Smooth muscle cell (in vitro differentiated cells): ENCODE results near the gene WDR64. TPM values are rescaled to one million over a fixed set of nuclear protein-coding genes. Genes with fewer than 3 reads are reported as not detected.

Experiments
- DNase-seq: peaks from one replicate; lab custom pipeline; 2025; ENCODE audit not compliant: unreplicated experiment; lab: John Stamatoyannopoulos, UW
- H2AFZ ChIP-seq: fragments of 200-600 bp; sonication (generic); 2 replicates; pipeline ENCODE4 v1.6.0; 2016; ENCODE audit warnings: antibody characterized with exemption, low read depth, mild to moderate bottlenecking
- H3F3A ChIP-seq: fragments of 200-600 bp; sonication (generic); 2 replicates; pipeline ENCODE4 v1.6.0; 2017; ENCODE audit warnings: antibody characterized with exemption, low read depth
- H3K27ac ChIP-seq: fragments of 200-600 bp; sonication (generic); 2 replicates; pipeline ENCODE4 v1.5.1; 2016; ENCODE audit warnings: low read depth, mild to moderate bottlenecking
- H3K27me3 ChIP-seq: fragments of 200-600 bp; sonication (generic); 2 replicates; pipeline ENCODE4 v1.6.1; 2016; ENCODE audit warnings: low read depth, mild to moderate bottlenecking
- H3K36me3 ChIP-seq: fragments of 200-600 bp; sonication (generic); 2 replicates; pipeline ENCODE4 v1.5.1; 2016; ENCODE audit warnings: low read depth
- H3K4me1 ChIP-seq: fragments of 200-600 bp; sonication (generic); 2 replicates; pipeline ENCODE4 v1.5.1; 2016; ENCODE audit warnings: low read depth
- H3K4me2 ChIP-seq: fragments of 200-600 bp; sonication (generic); 2 replicates; pipeline ENCODE4 v1.6.0; 2016; ENCODE audit warnings: mild to moderate bottlenecking
- H3K4me3 ChIP-seq: fragments of 200-600 bp; sonication (generic); 2 replicates; pipeline ENCODE4 v1.5.1; 2016; ENCODE audit warnings: mild to moderate bottlenecking
- H3K79me2 ChIP-seq: fragments of 200-600 bp; sonication (generic); 2 replicates; pipeline ENCODE4 v1.6.0; 2016; ENCODE audit warnings: low read depth, mild to moderate bottlenecking
- H3K9ac ChIP-seq: fragments of 200-600 bp; sonication (generic); 2 replicates; pipeline ENCODE4 v1.6.0; 2016; ENCODE audit warnings: low read depth
- H3K9me3 ChIP-seq: fragments of 200-600 bp; sonication (generic); replicated peaks from 2 replicates; pipeline ENCODE4 v1.5.1; 2016; ENCODE audit warnings: low read depth
- H4K20me1 ChIP-seq: fragments of 200-600 bp; sonication (generic); 2 replicates; pipeline ENCODE4 v1.6.0; 2016; ENCODE audit warnings: low read depth
- CTCF ChIP-seq: fragments of 200-600 bp; sonication (generic); IDR thresholded peaks from 2 replicates; pipeline ENCODE4 v1.5.1; 2017; ENCODE audit warnings: borderline replicate concordance, mild to moderate bottlenecking, antibody characterized with exemption; ENCODE audit not compliant: insufficient read depth, poor library complexity, severe bottlenecking
- WGBS: methylation state at CpG from one replicate; pipeline ENCODE4 v1.1.7; 2016; ENCODE audit warnings: low lambda C conversion rate; 5-methylcytosine and 5-hydroxymethylcytosine counted together
- polyA plus RNA-seq: library from polyadenylated mRNA; unstranded; fragments of >200 nt; fragmentation: Nextera tagmentation; extraction: Ambion mirVana; gene quantifications from 2 replicates; pipeline ENCODE4 v1.2.1, GENCODE V29; 2016
- total RNA-seq: library from RNA; depleted of rRNA; stranded (reverse); fragments of >200 nt; gene quantifications from 2 replicates; pipeline ENCODE4 v1.2.3, GENCODE V29; 2014

Gene WDR64
- total and polyA plus RNA-seq, 2 experiments from 2014 or later = not detected

DNA sequence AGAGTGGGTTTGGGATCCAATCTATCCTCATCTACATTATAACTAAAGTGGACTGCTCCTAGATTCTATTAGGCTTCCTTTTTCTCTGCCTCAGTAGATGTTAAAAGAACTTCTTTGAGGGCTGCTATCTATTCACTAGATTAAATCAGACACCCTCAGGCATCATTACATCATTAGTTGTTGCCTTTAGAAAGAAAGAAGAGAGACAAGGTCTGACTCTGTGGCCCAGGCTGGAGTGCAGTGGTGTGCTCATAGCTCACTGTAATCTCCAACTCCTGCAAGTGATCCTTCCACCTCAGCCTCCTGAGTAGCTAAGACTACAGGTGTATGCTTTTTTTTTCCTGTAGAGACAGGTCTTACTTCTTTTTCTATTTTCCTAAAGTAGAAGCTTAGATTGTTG is 124.8 kb downstream of the WDR64 start:
- Histone ChIP-seq H3K27ac (no peak overlapping the region), H3K27me3 (no peaks in the 10 kb centered on the region), H4K20me1 (no peaks in the 10 kb centered on the region), H3K36me3 (no peaks in the 10 kb centered on the region), H3K4me3 (no peak overlapping the region), H2AFZ (no peak overlapping the region), H3K79me2 (no peaks in the 10 kb centered on the region), H3K9me3 (no peaks in the 10 kb centered on the region), H3K4me1 (no peaks in the 10 kb centered on the region), H3K9ac (no peak overlapping the region), H3K4me2 (no peak overlapping the region), H3F3A (no peaks in the 10 kb centered on the region)
- TF ChIP-seq CTCF = no peak
- DNase-seq = no peak

DNA sequence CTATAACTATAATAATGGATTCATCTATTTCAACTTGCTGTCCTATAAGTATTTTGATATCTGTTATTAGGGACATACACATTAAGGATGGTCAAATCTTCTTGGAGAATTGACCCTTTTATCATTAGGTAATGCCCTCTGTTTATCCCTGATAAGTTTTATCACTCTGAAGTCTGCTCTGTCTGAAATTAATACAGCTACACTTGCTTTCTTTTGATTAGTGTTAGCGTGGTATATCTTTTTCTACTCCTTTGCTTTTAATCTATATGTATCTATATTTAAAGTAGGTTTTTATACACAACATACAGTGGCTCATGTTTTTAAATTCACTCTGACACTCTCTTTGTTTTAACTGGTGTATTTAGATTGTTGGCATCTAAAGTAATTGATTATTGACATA is 126.0 kb downstream of the WDR64 start:
- no peak for DNase-seq
- Histone ChIP-seq H4K20me1 (no peaks in the 10 kb centered on the region), H3K36me3 (no peaks in the 10 kb centered on the region), H3K9ac (no peak overlapping the region), H3K27ac (no peak overlapping the region), H3K79me2 (no peaks in the 10 kb centered on the region), H3K4me2 (no peak overlapping the region), H3K4me3 (no peak overlapping the region), H2AFZ (no peak overlapping the region), H3K27me3 (no peaks in the 10 kb centered on the region), H3K9me3 (no peaks in the 10 kb centered on the region), H3K4me1 (no peaks in the 10 kb centered on the region), H3F3A (no peaks in the 10 kb centered on the region)
- TF ChIP-seq CTCF = no peak
- WGBS = 93% methylated on average over 1 of the region's 1 CpG

GRCh38 chr1:241779897-241780296 is 127.8 kb downstream of the WDR64 start:
- H3K79me2 ChIP-seq = no peaks in the 10 kb centered on the region
- no peaks in the 10 kb centered on the region for H3K36me3 ChIP-seq
- H3K4me3 ChIP-seq = no peak overlapping the region
- no peak overlapping the region for H2AFZ ChIP-seq
- no peak overlapping the region for H3K27ac ChIP-seq
- no peaks in the 10 kb centered on the region for H3K27me3 ChIP-seq
- DNase-seq = no peak
- no peaks in the 10 kb centered on the region for H4K20me1 ChIP-seq
- no peaks in the 10 kb centered on the region for H3F3A ChIP-seq
- WGBS = 82% methylated on average over 1 of the region's 1 CpG
- no peak for TF ChIP-seq CTCF
- H3K4me2 ChIP-seq = no peak overlapping the region
- H3K9ac ChIP-seq = no peak overlapping the region
- no peaks in the 10 kb centered on the region for H3K4me1 ChIP-seq
- H3K9me3 ChIP-seq = no peaks in the 10 kb centered on the region

DNA sequence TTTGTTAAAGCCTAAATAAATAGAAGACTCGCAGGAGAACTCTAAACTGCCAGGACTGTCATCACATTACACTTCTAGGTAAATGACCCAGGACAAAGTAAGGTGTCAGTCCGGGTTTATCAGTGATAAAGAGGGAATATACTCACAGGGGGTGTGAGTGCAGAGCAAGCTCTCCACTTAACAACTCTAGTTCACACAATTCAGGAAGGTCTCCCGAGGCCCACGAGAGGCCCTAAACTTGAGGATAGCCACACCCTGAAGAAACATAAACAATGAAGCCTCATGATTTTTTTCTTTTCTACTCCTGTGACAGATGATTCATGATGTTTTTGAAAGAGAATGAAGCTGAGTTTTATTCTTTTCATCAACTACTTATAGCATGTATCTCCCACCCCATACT is 130.3 kb downstream of the WDR64 start:
- no peaks in the 10 kb centered on the region for H4K20me1 ChIP-seq
- TF ChIP-seq CTCF = no peak
- H3K4me2 ChIP-seq = no peak overlapping the region
- H3K9ac ChIP-seq = no peak overlapping the region
- no peaks in the 10 kb centered on the region for H3K36me3 ChIP-seq
- no peaks in the 10 kb centered on the region for H3K9me3 ChIP-seq
- H3K27ac ChIP-seq = no peak overlapping the region
- DNase-seq = no peak
- no peaks in the 10 kb centered on the region for H3K79me2 ChIP-seq
- no peak overlapping the region for H2AFZ ChIP-seq
- H3K4me3 ChIP-seq = no peak overlapping the region
- H3K27me3 ChIP-seq = no peaks in the 10 kb centered on the region
- WGBS = 68% methylated on average over 4 of the region's 4 CpGs
- no peaks in the 10 kb centered on the region for H3F3A ChIP-seq
- no peaks in the 10 kb centered on the region for H3K4me1 ChIP-seq
